Mammary epithelial cell (primary cell): Measurements from ENCODE around the gene FAM120B.

Experiments used
- CTCF ChIP-seq, 2 donors: IDR thresholded peaks in 1 of 2; conservative IDR thresholded peaks in 1 of 2; 2 replicates each; pipeline ENCODE4 v1.5.1; 2011 to 2012; ENCODE audit warnings: inconsistent platforms in 2 of 2, low read length in 2 of 2, mild to moderate bottlenecking in 2 of 2, control low read depth in 1 of 2, low read depth in 1 of 2; ENCODE audit not compliant: insufficient read depth in 1 of 2; ENCODE audit errors: extremely low read depth in 1 of 2
- EZH2 ChIP-seq: IDR thresholded peaks from 2 replicates; pipeline ENCODE4 v1.6.1; 2012; ENCODE audit warnings: low read length, inconsistent platforms, borderline replicate concordance

GRCh38 chr6:170306324-170307079, at the start of gene FAM120B:
- TF ChIP-seq CTCF (conservative IDR thresholded peaks at IDR 0.05 in 1 of 2, IDR thresholded peaks at IDR 0.05 in 1 of 2; ENCODE audit: extremely low read depth in 1 of 2, insufficient read depth in 1 of 2, low read depth in 1 of 2, low read length in 2 of 2) (no peak), EZH2 (no peak)
